Parathyroid adenoma (tissue), 2 donors: ENCODE measurements around the gene GM2A.

Source experiments
- H2AFZ ChIP-seq: fragments of 300-600 bp; sonication (generic); one replicate; pipeline ENCODE4 v1.7.0; 2017; ENCODE audit warnings: antibody characterized with exemption, mild to moderate bottlenecking
- H3K27ac ChIP-seq: fragments of 300-600 bp; sonication (generic); one replicate; pipeline ENCODE4 v1.7.0; 2017
- H3K27me3 ChIP-seq: fragments of 300-600 bp; sonication (generic); one replicate; pipeline ENCODE4 v1.7.0; 2017; ENCODE audit warnings: low read length; ENCODE audit not compliant: control insufficient read depth, insufficient read depth
- H3K36me3 ChIP-seq: fragments of 300-600 bp; sonication (generic); one replicate; pipeline ENCODE4 v1.7.0; 2017; ENCODE audit warnings: low read length; ENCODE audit not compliant: control insufficient read depth, insufficient read depth
- H3K4me1 ChIP-seq: fragments of 300-600 bp; sonication (generic); one replicate; pipeline ENCODE4 v1.7.0; 2017; ENCODE audit warnings: control low read depth
- H3K4me2 ChIP-seq: fragments of 300-600 bp; sonication (generic); one replicate; pipeline ENCODE4 v1.7.0; 2017; ENCODE audit warnings: low read length
- H3K4me3 ChIP-seq: fragments of 300-600 bp; sonication (generic); one replicate; pipeline ENCODE4 v1.7.0; 2017; ENCODE audit warnings: low read depth, low read length
- H3K79me2 ChIP-seq: fragments of 300-600 bp; sonication (generic); one replicate; pipeline ENCODE4 v1.7.0; 2017; ENCODE audit warnings: control low read depth
- H3K9ac ChIP-seq: fragments of 300-600 bp; sonication (generic); one replicate; pipeline ENCODE4 v1.7.0; 2017; ENCODE audit warnings: mild to moderate bottlenecking
- H3K9me3 ChIP-seq: fragments of 300-600 bp; sonication (generic); one replicate; pipeline ENCODE4 v1.7.0; 2017; ENCODE audit warnings: low read length; ENCODE audit not compliant: control insufficient read depth
- TF ChIP-seq, protein P1 (sequence below): fragments of 300-600 bp; sonication (generic); IDR thresholded peaks from one replicate; pipeline ENCODE4 v1.7.0; 2017; ENCODE audit warnings: antibody characterized with exemption, mild to moderate bottlenecking
- donor health status: primary hyperparathyroidism.

Gene GM2A

DNA sequence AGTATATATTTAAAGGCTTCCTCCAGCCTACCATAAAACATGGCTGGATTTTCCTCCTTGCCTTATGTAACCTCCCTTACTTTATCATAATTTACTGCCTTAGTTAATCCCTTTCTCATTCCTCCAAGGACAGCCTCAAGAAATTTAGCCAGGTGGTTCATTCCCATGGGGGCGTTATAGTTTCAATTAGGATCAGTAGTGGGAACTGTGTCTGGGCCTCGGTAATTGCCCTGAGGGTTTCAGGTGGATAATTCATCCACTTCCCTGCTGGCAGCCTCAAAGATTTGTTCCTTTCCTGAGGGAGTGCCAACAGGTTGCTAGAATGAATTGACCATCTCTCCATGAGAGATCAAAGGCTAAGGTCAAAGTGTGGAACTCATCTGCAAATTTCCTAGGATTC lies 4.3 kb upstream of the GM2A start:
- H3K9me3 ChIP-seq = no peaks in the 10 kb centered on the region
- TF ChIP-seq, protein P1, sequence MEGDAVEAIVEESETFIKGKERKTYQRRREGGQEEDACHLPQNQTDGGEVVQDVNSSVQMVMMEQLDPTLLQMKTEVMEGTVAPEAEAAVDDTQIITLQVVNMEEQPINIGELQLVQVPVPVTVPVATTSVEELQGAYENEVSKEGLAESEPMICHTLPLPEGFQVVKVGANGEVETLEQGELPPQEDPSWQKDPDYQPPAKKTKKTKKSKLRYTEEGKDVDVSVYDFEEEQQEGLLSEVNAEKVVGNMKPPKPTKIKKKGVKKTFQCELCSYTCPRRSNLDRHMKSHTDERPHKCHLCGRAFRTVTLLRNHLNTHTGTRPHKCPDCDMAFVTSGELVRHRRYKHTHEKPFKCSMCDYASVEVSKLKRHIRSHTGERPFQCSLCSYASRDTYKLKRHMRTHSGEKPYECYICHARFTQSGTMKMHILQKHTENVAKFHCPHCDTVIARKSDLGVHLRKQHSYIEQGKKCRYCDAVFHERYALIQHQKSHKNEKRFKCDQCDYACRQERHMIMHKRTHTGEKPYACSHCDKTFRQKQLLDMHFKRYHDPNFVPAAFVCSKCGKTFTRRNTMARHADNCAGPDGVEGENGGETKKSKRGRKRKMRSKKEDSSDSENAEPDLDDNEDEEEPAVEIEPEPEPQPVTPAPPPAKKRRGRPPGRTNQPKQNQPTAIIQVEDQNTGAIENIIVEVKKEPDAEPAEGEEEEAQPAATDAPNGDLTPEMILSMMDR = no peak
- H3K9ac ChIP-seq = no peak overlapping the region
- H3K27ac ChIP-seq = no peak overlapping the region
- no peak overlapping the region for H2AFZ ChIP-seq
- no peaks in the 10 kb centered on the region for H3K4me1 ChIP-seq
- H3K4me2 ChIP-seq = no peak overlapping the region
- H3K79me2 ChIP-seq = no peaks in the 10 kb centered on the region
- no peaks in the 10 kb centered on the region for H3K36me3 ChIP-seq
- no peaks in the 10 kb centered on the region for H3K27me3 ChIP-seq
- no peak overlapping the region for H3K4me3 ChIP-seq

DNA sequence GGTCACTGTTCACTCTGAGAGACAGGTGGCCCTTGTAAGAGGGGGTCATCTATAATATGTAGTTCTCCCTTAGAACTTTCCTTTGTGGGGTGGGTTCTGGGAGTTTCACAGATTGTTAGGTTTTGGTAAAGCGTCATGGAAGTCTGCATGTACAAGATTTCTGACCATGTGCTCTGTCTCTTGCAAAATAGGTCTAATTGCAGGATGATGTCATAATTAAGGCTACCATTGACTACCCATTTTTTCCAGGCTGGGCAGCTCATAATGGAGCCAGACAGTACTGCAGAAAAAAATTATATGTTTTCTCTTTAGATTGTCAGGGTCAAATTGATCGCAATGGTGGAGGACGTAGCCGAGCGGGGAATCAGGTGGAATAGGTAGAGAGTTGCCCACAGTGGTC lies 3.7 kb upstream of the GM2A start:
- Histone ChIP-seq H3K4me2 (no peak overlapping the region), H2AFZ (no peak overlapping the region), H3K36me3 (no peaks in the 10 kb centered on the region), H3K4me1 (peaks cover 6% of the 10 kb centered on the region), H3K79me2 (peaks cover 5% of the 10 kb centered on the region), H3K27ac (no peak overlapping the region), H3K9me3 (no peaks in the 10 kb centered on the region), H3K9ac (no peak overlapping the region), H3K27me3 (no peaks in the 10 kb centered on the region), H3K4me3 (no peak overlapping the region)
- TF ChIP-seq, protein P1 = no peak

DNA sequence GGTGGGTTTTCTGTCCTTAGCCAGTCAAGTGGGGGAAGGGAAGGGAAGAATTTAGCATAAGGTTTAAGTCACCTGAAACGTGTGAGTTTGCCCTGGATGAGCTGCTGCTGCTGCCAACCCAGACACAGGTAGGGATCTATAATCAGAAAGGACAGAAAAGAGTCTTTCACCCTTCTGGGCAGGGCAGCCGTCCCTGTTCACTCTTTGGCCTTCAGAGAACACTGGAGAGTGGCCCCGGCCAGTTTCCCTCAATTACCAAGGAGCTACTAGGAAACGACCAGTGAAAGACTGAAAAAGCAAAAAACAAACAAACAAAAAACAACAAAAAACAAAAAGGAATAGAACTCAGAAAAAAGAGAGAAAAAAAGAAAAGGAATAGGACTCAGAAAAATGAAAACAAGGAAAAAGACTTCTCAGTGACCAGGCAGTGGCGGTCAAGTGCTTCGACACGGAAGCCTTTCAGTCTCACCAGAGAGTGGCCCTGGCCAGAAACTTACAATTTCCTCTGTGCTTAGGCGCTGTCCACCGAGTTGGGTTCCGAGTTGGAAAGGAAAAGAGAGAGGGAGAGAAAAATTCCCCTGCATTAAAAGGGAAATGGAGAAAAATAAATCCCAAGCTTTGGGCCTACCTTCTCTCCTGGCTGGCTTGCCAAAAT lies 2.5 kb upstream of the GM2A start:
- H3K79me2 ChIP-seq = peaks cover 17% of the 10 kb centered on the region
- H3K9me3 ChIP-seq = no peaks in the 10 kb centered on the region
- TF ChIP-seq, protein P1 = no peak
- H2AFZ ChIP-seq = peak overlapping the region; percentile 3
- H3K36me3 ChIP-seq = no peaks in the 10 kb centered on the region
- H3K4me1 ChIP-seq = peaks cover 6% of the 10 kb centered on the region
- H3K4me3 ChIP-seq = no peak overlapping the region
- no peak overlapping the region for H3K9ac ChIP-seq
- no peaks in the 10 kb centered on the region for H3K27me3 ChIP-seq
- no peak overlapping the region for H3K4me2 ChIP-seq
- H3K27ac ChIP-seq = no peak overlapping the region

DNA sequence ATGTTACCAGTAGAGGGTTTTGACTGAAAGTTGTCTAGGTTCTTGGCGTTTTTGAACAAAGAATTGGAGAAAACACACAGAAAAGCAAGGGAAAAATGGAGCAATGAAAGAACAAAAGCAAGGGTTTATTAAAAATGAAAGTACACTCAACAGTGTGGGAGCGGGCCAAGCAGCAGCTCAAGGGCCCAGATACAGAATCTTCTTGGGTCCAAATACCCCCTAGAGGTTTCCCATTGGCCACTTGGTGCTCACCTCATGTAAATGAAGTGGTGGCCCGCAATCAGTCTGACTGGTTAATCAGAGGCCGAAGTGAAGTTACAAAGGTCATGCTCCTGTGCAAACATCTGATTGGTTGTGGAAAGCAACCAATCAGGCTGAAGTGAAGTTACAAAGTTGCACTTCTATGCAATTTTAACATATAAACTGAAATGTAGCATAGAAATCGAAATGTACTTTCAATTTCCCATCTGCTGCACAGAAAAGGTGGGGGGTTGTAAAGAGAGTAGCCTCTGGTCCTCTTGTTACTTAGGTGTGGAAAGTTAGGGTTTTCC lies 1.9 kb upstream of the GM2A start:
- Histone ChIP-seq H3K4me1 (peaks cover 6% of the 10 kb centered on the region), H3K9ac (no peak overlapping the region), H3K9me3 (no peaks in the 10 kb centered on the region), H3K36me3 (no peaks in the 10 kb centered on the region), H2AFZ (peak overlapping the region; percentile 3), H3K27me3 (no peaks in the 10 kb centered on the region), H3K4me3 (no peak overlapping the region), H3K79me2 (peaks cover 23% of the 10 kb centered on the region), H3K27ac (no peak overlapping the region), H3K4me2 (no peak overlapping the region)
- TF ChIP-seq, protein P1 = no peak

DNA sequence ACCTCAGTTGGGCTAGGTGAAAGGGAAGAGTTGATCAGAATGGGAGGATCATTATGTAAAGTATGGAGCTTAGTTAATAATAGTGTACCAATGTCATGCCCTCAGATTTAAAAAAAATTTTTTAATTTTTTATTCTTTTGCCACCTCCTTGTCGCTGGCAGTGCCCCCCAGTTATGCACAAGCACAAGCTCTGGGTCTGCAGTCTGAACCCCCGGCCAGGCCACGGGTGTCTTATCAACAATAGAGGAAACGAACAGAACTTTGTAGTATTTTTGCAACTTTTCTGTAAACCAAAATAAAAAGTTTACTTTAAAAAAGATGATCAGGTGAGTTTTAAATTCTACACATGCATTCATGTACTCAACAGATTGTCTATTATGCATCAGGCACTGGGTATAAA lies 1.4 kb upstream of the GM2A start:
- Histone ChIP-seq H3K79me2 (peaks cover 24% of the 10 kb centered on the region), H3K4me3 (no peak overlapping the region), H3K4me2 (no peak overlapping the region), H3K36me3 (no peaks in the 10 kb centered on the region), H2AFZ (no peak overlapping the region), H3K27ac (no peak overlapping the region), H3K9ac (no peak overlapping the region), H3K9me3 (no peaks in the 10 kb centered on the region), H3K27me3 (no peaks in the 10 kb centered on the region), H3K4me1 (peaks cover 6% of the 10 kb centered on the region)
- TF ChIP-seq, protein P1 = no peak
